ENCODE measurements around the gene NNT. TPM values are rescaled to one million over a fixed set of nuclear protein-coding genes. Genes with fewer than 3 reads are reported as not detected.
"Not testable (repeated sequence)": the region's sequence is repeated elsewhere in the genome, so short reads cannot be mapped to it uniquely, and the experiment has no call there.

NNT gene
- total RNA-seq, 1 donor: 94.8 TPM

DNA sequence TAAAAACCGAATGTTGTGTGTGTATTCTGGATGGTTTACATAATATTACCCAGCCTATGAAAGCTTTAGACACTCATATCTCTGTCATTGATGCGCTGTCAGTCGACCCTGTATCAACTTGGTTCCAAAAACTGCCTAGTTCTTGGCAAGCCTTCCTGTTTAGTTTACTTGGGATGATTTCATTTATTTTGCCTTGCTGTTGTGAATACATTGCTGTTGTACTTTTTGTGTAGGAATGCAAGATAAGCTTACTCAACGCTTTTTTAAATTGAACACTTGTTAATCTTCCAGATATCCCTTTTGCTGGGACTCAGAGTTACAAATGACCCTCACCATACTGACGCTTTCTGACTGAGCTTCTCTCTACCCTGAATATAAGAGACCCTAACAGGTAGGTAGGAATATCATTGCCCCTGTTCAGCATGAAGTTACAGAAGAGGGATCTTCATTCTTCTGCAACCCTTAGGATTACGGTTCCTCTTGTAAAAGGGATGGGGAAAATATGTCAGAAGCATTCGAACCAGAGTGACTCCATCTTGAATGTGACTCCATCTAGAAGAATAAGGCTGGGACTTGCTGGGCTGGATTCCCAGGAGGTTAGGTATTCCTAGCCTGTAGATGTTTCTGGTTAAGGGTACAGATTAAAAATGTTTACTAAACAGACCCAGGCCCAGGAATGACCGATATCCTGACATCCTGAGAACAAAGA lies 32.4 kb upstream of the NNT start:
- Histone ChIP-seq H3K27ac (ENCODE audit: low read depth, low read length) (no peak overlapping the region), H3K4me3 (ENCODE audit: insufficient read depth, low read length) (no peak overlapping the region), H3K4me1 (ENCODE audit: insufficient read depth, low read length) (peaks cover 19% of the 10 kb centered on the region), H3K4me2 (ENCODE audit: insufficient read depth, low read length) (peak overlapping the region; percentile 66), H3K9me3 (ENCODE audit: low read depth, low read length) (no peaks in the 10 kb centered on the region), H3K27me3 (ENCODE audit: insufficient read depth, low read length) (no peaks in the 10 kb centered on the region), H2AFZ (ENCODE audit: low read length) (no peak overlapping the region), H3K36me3 (ENCODE audit: insufficient read depth, low read length) (no peaks in the 10 kb centered on the region), H4K20me1 (ENCODE audit: insufficient read depth, low read length) (no peaks in the 10 kb centered on the region), H3K79me2 (ENCODE audit: insufficient read depth, low read length) (no peaks in the 10 kb centered on the region)
- no peak for DNase-seq (ENCODE audit: insufficient read length, low spot score, missing footprints)
- no peak for TF ChIP-seq CTCF (IDR thresholded peaks at IDR 0.05; ENCODE audit: extremely low read depth, low read depth, low read length)

DNA sequence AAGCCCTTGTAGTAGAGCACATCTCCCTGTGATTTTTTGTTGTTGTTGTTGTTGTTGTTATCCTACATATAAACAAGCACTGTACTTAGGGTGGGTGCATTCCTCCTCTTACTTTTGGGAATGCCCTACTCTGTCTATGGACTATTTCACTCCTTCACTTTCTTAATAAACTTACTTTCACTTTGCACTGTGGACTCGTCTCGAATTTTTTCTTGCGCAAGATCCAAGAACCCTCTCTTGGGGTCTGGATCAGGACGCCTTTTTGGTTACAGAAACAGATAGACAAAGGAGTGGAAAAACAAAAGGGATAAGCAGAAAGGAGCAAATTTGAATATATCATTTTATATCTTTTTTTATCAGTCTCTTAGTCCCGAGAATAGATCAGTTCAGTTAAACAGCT lies 31.7 kb upstream of the NNT start:
- H3K9me3 ChIP-seq (ENCODE audit: low read depth, low read length): no peaks in the 10 kb centered on the region
- H3K4me2 ChIP-seq (ENCODE audit: insufficient read depth, low read length): peak overlapping the region; percentile 66
- H3K27me3 ChIP-seq (ENCODE audit: insufficient read depth, low read length): no peaks in the 10 kb centered on the region
- no peaks in the 10 kb centered on the region for H3K36me3 ChIP-seq (ENCODE audit: insufficient read depth, low read length)
- H3K79me2 ChIP-seq (ENCODE audit: insufficient read depth, low read length): no peaks in the 10 kb centered on the region
- peaks cover 19% of the 10 kb centered on the region for H3K4me1 ChIP-seq (ENCODE audit: insufficient read depth, low read length)
- peak overlapping the region; percentile 53 for H2AFZ ChIP-seq (ENCODE audit: low read length)
- no peaks in the 10 kb centered on the region for H4K20me1 ChIP-seq (ENCODE audit: insufficient read depth, low read length)
- no peak overlapping the region for H3K27ac ChIP-seq (ENCODE audit: low read depth, low read length)
- DNase-seq (ENCODE audit: insufficient read length, low spot score, missing footprints): no peak
- TF ChIP-seq CTCF (IDR thresholded peaks at IDR 0.05; ENCODE audit: extremely low read depth, low read depth, low read length): no peak
- H3K4me3 ChIP-seq (ENCODE audit: insufficient read depth, low read length): peak overlapping the region; percentile 67

DNA sequence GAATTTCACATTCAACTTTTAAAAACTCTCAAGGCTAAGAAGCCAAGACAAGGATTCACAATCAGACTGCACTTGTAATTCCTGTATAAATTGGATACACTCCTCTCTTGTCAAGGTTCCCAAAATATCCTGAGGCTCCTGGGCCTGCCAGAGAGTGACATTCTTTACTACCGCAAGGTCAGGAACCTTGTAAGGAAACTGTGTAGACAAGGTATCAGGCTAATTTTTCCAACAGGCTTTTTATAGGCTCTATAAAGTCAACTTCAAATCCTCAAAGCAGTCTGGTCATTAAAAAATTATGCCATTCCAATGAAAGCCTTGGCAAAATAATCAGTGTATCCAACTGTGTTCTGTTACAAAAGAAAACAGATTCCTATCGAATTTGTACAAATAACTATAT lies 30.6 kb upstream of the NNT start:
- peaks cover 19% of the 10 kb centered on the region for H3K4me1 ChIP-seq (ENCODE audit: insufficient read depth, low read length)
- no peaks in the 10 kb centered on the region for H3K9me3 ChIP-seq (ENCODE audit: low read depth, low read length)
- no peak overlapping the region for H3K27ac ChIP-seq (ENCODE audit: low read depth, low read length)
- no peaks in the 10 kb centered on the region for H4K20me1 ChIP-seq (ENCODE audit: insufficient read depth, low read length)
- no peaks in the 10 kb centered on the region for H3K79me2 ChIP-seq (ENCODE audit: insufficient read depth, low read length)
- no peak for DNase-seq (ENCODE audit: insufficient read length, low spot score, missing footprints)
- H2AFZ ChIP-seq (ENCODE audit: low read length): no peak overlapping the region
- H3K4me2 ChIP-seq (ENCODE audit: insufficient read depth, low read length): no peak overlapping the region
- H3K27me3 ChIP-seq (ENCODE audit: insufficient read depth, low read length): no peaks in the 10 kb centered on the region
- TF ChIP-seq CTCF (IDR thresholded peaks at IDR 0.05; ENCODE audit: extremely low read depth, low read depth, low read length): no peak
- no peak overlapping the region for H3K4me3 ChIP-seq (ENCODE audit: insufficient read depth, low read length)
- no peaks in the 10 kb centered on the region for H3K36me3 ChIP-seq (ENCODE audit: insufficient read depth, low read length)

GRCh38 chr5:43573058-43573457 lies 29.9 kb upstream of the NNT start:
- H4K20me1 ChIP-seq (ENCODE audit: insufficient read depth, low read length): no peaks in the 10 kb centered on the region
- no peaks in the 10 kb centered on the region for H3K27me3 ChIP-seq (ENCODE audit: insufficient read depth, low read length)
- no peak overlapping the region for H3K4me2 ChIP-seq (ENCODE audit: insufficient read depth, low read length)
- H3K9me3 ChIP-seq (ENCODE audit: low read depth, low read length): no peaks in the 10 kb centered on the region
- no peaks in the 10 kb centered on the region for H3K36me3 ChIP-seq (ENCODE audit: insufficient read depth, low read length)
- no peak for TF ChIP-seq CTCF (IDR thresholded peaks at IDR 0.05; ENCODE audit: extremely low read depth, low read depth, low read length)
- H3K4me3 ChIP-seq (ENCODE audit: insufficient read depth, low read length): no peak overlapping the region
- DNase-seq (ENCODE audit: insufficient read length, low spot score, missing footprints): no peak
- no peak overlapping the region for H3K27ac ChIP-seq (ENCODE audit: low read depth, low read length)
- H2AFZ ChIP-seq (ENCODE audit: low read length): no peak overlapping the region
- peaks cover 19% of the 10 kb centered on the region for H3K4me1 ChIP-seq (ENCODE audit: insufficient read depth, low read length)
- H3K79me2 ChIP-seq (ENCODE audit: insufficient read depth, low read length): no peaks in the 10 kb centered on the region

DNA sequence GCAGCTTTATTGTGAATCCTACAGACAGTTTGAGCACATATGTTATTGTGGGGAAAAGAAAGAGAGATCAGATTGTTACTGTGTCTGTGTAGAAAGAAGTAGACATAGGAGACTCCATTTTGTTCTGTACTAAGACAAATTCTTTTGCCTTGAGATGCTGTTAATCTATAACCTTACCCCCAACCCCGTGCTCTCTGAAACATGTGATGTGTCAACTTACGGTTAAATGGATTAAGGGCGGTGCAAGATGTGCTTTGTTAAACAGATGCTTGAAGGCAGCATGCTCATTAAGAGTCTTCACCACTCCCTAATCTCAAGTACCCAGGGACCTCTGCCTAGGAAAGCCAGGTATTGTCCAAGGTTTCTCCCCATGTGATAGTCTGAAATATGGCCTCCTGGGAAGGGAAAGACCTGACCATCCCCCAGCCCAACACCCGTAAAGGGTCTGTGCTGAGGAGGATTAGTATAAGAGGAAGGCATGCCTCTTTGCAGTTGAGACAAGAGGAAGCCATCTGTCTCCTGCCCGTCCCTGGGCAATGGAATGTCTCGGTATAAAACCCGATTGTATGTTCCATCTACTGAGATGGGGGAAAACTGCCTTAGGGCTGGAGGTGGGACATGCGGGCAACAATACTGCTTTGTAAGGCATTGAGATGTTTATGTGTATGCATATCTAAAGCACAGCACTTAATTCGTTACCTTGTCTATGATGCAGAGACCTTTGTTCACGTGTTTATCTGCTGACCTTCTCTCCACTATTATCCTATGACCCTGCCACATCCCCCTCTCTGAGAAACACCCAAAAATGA lies 22.4 kb upstream of the NNT start:
- H3K27me3 ChIP-seq (ENCODE audit: insufficient read depth, low read length); H2AFZ ChIP-seq (ENCODE audit: low read length); H3K4me3 ChIP-seq (ENCODE audit: insufficient read depth, low read length); H3K4me2 ChIP-seq (ENCODE audit: insufficient read depth, low read length); H3K27ac ChIP-seq (ENCODE audit: low read depth, low read length); H3K9me3 ChIP-seq (ENCODE audit: low read depth, low read length); H3K36me3 ChIP-seq (ENCODE audit: insufficient read depth, low read length); H3K79me2 ChIP-seq (ENCODE audit: insufficient read depth, low read length); H4K20me1 ChIP-seq (ENCODE audit: insufficient read depth, low read length); H3K4me1 ChIP-seq (ENCODE audit: insufficient read depth, low read length); DNase-seq (ENCODE audit: insufficient read length, low spot score, missing footprints): not testable (repeated sequence)
